ENCODE results near the gene NOP56.

The NOP56 gene

DNA sequence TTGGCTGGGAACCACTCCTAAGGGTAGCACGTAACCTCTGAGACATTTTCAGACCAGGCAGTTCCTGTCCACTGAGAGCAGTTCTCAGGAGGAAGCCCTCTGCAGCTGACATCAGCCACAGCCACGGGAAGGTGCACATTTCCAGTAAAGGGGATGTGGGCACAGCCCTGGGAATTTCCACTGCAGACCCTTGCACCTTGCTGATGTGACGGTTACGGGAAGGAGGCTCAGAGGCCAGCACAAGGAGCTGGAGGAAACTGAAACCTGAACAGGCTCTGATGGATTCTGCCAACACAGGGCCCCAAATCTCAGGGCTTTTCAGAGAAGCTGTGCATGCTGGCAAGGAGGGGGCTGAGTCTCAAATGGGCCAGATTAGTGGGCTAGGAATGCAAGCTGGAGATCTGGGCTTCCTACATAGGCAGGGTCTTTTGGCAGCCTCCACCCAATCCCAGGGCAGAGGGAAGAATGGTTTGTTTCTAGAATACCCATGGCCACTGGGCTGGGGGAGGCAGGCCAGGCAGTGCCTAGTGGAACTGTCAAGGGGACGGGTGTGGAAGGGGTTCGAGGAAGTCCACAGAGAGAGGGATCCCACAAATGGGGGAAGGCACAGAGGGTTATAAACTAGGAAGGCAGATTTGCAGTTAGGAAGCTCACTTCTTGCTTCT is 54.4 kb downstream of the NOP56 start:
- DNase-seq = peak; percentile 4

- no peak for DNase-seq
Measured at GRCh38 chr20:2707353-2708072, 55.1 kb downstream of the NOP56 start.

Measured in hematopoietic multipotent progenitor cell treated with erythropoietin and hydrocortisone succinate and interleukin-3 and kit ligand, for 4 days (in vitro differentiated cells).